Ecto neural progenitor cell (in vitro differentiated cells): ENCODE data around the gene SYNGR1.
A peak's percentile ranks its signal among the peaks of the same experiment; 100 is the strongest.
"Not testable (repeated sequence)": the region's sequence is repeated elsewhere in the genome, so short reads cannot be mapped to it uniquely, and the experiment has no call there.

Experiments
- DNase-seq: peaks from one replicate; pipeline ENCODE4 v3.0.0-alpha.2; 2018; ENCODE audit warnings: low spot score

The SYNGR1 gene

GRCh38 chr22:39408173-39408572, 58.4 kb downstream of the SYNGR1 start:
- DNase-seq, result no peak

GRCh38 chr22:39408807-39409206, 59.0 kb downstream of the SYNGR1 start:
- no peak for DNase-seq

- DNase-seq, result no peak
These were observed 59.8 kb downstream of the SYNGR1 start for GRCh38 chr22:39409516-39410029.

GRCh38 chr22:39410264-39410663, 60.5 kb downstream of the SYNGR1 start:
- no peak for DNase-seq

GRCh38 chr22:39411828-39412365, 62.1 kb downstream of the SYNGR1 start:
- DNase-seq, result not testable (repeated sequence)

- DNase-seq, result not testable (repeated sequence)
These were observed 63.4 kb downstream of the SYNGR1 start for GRCh38 chr22:39413204-39413603.

GRCh38 chr22:39414377-39414776, 64.6 kb downstream of the SYNGR1 start:
- DNase-seq, result no peak

GRCh38 chr22:39414886-39415285, 65.1 kb downstream of the SYNGR1 start:
- DNase-seq, result no peak

GRCh38 chr22:39415506-39415905, 65.7 kb downstream of the SYNGR1 start:
- no peak for DNase-seq

- no peak for DNase-seq
These were observed 66.5 kb downstream of the SYNGR1 start for GRCh38 chr22:39416319-39416718.

GRCh38 chr22:39417641-39418040, 67.8 kb downstream of the SYNGR1 start:
- DNase-seq, result no peak

- DNase-seq, result no peak
These were observed 68.9 kb downstream of the SYNGR1 start for GRCh38 chr22:39418696-39419095.

- no peak for DNase-seq
These were observed 69.3 kb downstream of the SYNGR1 start for GRCh38 chr22:39419096-39419495.

GRCh38 chr22:39419911-39420310, 70.1 kb downstream of the SYNGR1 start:
- DNase-seq, result no peak

GRCh38 chr22:39421691-39422090, 71.9 kb downstream of the SYNGR1 start:
- DNase-seq, result no peak

- DNase-seq, result no peak
These were observed 72.3 kb downstream of the SYNGR1 start for GRCh38 chr22:39422101-39422500.

- DNase-seq, result no peak
These were observed 72.9 kb downstream of the SYNGR1 start for GRCh38 chr22:39422721-39423120.

GRCh38 chr22:39423976-39424375, 74.2 kb downstream of the SYNGR1 start:
- no peak for DNase-seq

GRCh38 chr22:39426380-39427043, 76.7 kb downstream of the SYNGR1 start:
- DNase-seq, result no peak

- no peak for DNase-seq
These were observed 78.2 kb downstream of the SYNGR1 start for GRCh38 chr22:39427751-39428596.

GRCh38 chr22:39428597-39429071, 78.8 kb downstream of the SYNGR1 start:
- peak; percentile 78 for DNase-seq

- DNase-seq, result no peak
These were observed 79.4 kb downstream of the SYNGR1 start for GRCh38 chr22:39429186-39429585.
